Effector CD8-positive, alpha-beta T cell (primary cell): ENCODE measurements around the gene SLC19A2.

Experiments
- DNase-seq: peaks from one replicate; lab custom pipeline; 2025; lab: John Stamatoyannopoulos, UW

SLC19A2 gene

GRCh38 chr1:169474302-169474995 is 11.3 kb downstream of the SLC19A2 start:
- no peak for DNase-seq

- no peak for DNase-seq
Measured at GRCh38 chr1:169473347-169473746, 12.4 kb downstream of the SLC19A2 start.

- DNase-seq = no peak
Measured at GRCh38 chr1:169472738-169473137, 13.0 kb downstream of the SLC19A2 start.

- no peak for DNase-seq
Measured at GRCh38 chr1:169468982-169469381, 16.8 kb downstream of the SLC19A2 start.

GRCh38 chr1:169466259-169467230 is 19.2 kb downstream of the SLC19A2 start:
- DNase-seq = no peak

GRCh38 chr1:169465281-169465680 is 20.5 kb downstream of the SLC19A2 start:
- no peak for DNase-seq

- no peak for DNase-seq
Measured at GRCh38 chr1:169462385-169462784, 23.4 kb downstream of the SLC19A2 start.

- DNase-seq = no peak
Measured at GRCh38 chr1:169461390-169462000, 24.2 kb downstream of the SLC19A2 start.

- DNase-seq = no peak
Measured at GRCh38 chr1:169460191-169460833, 25.4 kb downstream of the SLC19A2 start.

- no peak for DNase-seq
Measured at GRCh38 chr1:169457443-169457842, 28.3 kb downstream of the SLC19A2 start.

GRCh38 chr1:169456029-169456428 is 29.7 kb downstream of the SLC19A2 start:
- DNase-seq = no peak

GRCh38 chr1:169452921-169453320 is 32.8 kb downstream of the SLC19A2 start:
- DNase-seq = no peak

- DNase-seq = no peak
Measured at GRCh38 chr1:169451218-169451824, 34.4 kb downstream of the SLC19A2 start.

GRCh38 chr1:169443923-169444322 is 41.8 kb downstream of the SLC19A2 start:
- DNase-seq = no peak

- DNase-seq = peak; percentile 29
Measured at GRCh38 chr1:169427081-169427641, 58.6 kb downstream of the SLC19A2 start, which contains the start of gene CCDC181. CCDC181 (minus strand) TSS chr1:169427474; CDS start chr1:169424927, 2,547 bp downstream.

GRCh38 chr1:169426174-169426705 is 59.5 kb downstream of the SLC19A2 start:
- no peak for DNase-seq

GRCh38 chr1:169421309-169421708 is 64.4 kb downstream of the SLC19A2 start:
- DNase-seq = no peak

- DNase-seq = no peak
Measured at GRCh38 chr1:169414952-169415351, 70.8 kb downstream of the SLC19A2 start.
